Activated CD4-positive, CD25-positive, alpha-beta regulatory T cell treated with anti-CD3 and anti-CD28 coated beads, Interleukin-2, amount 50 U/mL, for 24 hours (primary cell): ENCODE data around the gene BLMH.

Experiments used
- ATAC-seq, 2 donors: fragments of 150-1000 bp; cut with Tn5 transposase; one replicate each; pipeline ENCODE4 v1.10.0; 2021; ENCODE audit warnings: mild to moderate bottlenecking in 1 of 2, moderate library complexity in 1 of 2

The BLMH gene, protein sequence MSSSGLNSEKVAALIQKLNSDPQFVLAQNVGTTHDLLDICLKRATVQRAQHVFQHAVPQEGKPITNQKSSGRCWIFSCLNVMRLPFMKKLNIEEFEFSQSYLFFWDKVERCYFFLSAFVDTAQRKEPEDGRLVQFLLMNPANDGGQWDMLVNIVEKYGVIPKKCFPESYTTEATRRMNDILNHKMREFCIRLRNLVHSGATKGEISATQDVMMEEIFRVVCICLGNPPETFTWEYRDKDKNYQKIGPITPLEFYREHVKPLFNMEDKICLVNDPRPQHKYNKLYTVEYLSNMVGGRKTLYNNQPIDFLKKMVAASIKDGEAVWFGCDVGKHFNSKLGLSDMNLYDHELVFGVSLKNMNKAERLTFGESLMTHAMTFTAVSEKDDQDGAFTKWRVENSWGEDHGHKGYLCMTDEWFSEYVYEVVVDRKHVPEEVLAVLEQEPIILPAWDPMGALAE

DNA sequence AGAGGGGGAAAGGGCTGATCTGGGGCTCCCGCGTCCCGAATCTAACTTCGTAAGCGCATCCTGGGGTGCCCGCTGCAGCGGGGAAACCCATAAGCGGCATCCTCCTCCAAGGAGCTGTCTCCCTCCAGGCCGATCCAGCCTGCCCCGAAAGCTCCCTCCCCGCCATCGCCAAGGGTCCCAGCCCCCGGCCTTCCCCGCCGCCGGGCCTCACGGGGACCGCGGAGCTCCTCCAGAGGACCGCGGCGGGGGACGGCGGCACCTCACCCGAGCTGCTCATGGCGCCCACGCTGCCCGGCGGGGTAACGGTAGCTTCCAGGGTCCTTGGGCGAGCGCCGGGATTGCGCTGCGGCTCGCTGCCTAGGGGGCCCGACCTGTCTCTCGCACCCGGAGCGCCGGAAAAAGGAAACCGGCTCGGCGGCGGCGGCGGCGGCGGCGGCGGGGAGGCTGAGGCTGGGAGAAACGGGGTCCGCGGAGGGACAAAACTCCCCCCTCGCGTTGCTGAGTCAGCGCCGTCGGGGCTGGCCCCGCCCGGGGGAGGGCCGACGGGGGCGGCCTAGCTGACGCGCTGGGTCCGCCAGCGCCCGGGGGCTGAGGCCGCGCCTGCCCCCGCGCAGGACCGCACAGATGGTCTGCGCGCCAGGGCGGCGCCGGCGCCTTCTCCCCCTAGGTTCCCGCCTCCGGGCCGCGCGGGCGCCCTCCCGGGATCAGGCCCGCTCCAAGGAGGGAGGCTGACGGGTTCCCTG, at the start of gene BLMH:
BLMH (minus strand) TSS at position 402 of the 743 bp plus-strand sequence; CDS start at position 277, 125 bp downstream.
- ATAC-seq = peak; percentile 76 to 81

DNA sequence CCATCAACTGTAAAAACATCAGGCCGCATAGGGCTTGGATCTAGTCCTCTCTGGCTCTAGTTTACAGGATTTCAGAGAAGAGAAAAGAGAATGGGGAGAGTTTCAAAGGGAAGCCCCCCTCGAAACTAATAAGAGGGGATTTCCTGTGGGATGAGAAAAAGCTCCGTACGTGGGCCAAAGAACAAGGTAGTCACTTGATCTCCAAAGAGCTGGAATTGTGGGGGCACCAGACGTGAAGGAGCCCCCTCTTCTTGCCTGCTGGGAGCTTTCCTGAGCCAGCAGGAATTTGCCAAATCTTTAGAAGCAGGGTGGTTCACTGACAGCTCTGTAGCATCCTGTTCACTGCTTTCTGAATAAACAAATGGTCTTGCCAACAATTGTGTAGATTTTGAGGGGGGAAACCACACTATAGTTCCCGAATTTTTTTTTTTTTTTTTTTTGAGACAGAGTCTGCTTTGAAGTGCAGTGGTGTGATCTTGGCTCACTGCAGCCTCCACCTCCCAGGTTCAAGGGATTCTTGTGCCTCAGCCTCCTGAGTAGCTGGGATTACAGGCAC, 49.1 kb upstream of the BLMH start:
- no peak for ATAC-seq

DNA sequence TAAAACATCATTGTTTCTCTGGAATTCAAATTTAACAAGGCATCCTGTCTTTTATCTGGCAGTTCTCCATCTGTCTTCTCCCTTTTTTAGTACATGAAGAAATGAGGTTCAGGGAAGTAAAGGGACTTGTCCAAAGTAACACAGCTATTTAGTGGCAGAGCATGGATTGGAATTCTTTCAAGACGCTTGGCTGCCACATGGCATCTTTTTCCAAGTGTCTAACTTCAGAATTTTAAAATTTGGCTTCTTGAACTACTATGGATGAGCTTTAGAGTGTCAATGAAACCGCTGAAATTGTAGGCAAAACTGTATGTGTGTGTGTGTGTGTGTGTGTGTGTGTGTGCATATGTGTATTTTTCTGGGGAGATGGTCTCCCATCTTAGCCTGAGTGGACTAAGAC, 47.3 kb upstream of the BLMH start:
- no peak for ATAC-seq

DNA sequence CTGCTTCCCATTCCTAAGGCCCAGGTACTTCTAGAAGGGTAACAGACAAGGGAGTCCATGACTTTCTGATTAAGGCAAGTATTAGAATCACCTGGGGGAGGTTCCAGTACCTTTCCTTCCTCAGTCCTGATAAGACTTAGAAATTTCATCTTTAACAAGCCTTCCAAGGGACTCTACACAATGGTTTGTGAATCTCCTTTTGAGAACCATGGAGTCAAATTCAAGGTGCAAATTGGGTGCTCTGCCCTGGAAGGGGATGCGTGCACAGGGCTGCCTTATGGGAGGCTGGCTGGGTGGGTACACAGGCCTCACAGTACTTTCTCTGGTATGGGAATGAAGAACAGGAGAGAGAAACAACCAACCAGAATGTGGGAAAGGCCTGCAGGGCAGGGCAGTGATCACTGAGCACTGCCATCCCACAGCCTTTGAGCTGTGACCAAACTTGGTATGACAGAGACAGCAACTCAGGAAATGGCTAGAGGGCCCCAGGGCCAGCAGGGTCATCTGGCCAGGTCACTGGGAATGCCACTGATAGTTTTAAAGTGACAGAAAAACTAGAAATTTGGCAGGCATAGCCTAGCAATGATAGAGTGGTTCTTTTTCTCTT, 45.8 kb upstream of the BLMH start:
- no peak for ATAC-seq

DNA sequence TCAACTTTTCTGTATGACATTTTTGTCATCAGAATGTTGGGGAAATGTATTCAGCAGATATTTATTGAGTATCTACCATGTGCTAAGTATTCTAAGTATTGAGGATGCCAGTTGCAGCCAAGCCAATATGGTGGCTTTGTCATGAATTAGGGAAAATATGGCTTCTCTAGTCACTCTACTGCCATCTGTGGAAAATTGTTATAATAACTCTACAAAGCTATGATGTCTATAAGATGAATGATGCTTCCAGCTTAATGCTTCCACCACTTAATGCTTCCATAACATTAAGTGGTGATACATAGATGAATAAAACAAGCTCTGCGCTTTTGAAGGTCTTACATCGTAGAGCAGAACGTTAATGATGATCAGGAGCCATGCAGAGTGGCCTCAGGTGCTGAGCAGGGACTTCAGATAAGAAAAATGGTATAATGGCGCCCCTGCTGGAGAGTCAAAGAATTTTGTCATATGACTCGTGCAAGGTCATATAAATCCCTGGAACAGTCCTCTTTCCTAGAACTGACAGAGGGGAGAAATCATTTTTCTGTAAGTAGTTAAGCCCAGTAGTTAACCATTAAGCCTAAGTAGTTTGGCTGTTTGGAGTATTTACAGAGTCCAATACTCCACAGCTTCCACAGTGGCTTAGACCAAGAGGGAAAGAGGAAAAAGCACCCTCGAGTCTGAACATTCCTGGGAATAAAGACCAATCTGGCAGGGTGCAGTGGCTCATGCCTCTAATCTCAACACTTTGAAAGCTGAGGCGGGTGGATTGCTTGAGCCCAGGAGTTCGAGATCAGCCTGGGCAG, 44.8 kb upstream of the BLMH start:
- ATAC-seq = no peak

DNA sequence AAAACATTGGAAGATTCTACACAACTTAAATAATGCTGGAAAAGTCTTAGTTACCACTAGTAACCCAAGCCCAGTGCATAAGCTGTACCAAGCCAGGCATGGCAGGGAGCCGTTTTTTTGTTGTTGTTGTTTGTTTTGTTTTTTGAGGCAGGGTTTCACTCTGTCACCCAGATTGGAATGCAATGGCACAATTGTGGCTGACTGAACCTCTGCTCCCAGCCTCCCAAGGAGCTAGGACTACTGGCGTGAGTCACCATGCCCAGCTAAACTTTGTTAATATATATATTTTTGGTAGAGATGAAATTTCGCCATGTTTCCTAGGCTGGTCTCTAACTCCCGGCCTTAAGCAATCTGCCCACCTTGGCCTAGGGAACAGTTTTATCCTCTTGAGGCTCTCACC, 42.7 kb upstream of the BLMH start:
- no peak for ATAC-seq

DNA sequence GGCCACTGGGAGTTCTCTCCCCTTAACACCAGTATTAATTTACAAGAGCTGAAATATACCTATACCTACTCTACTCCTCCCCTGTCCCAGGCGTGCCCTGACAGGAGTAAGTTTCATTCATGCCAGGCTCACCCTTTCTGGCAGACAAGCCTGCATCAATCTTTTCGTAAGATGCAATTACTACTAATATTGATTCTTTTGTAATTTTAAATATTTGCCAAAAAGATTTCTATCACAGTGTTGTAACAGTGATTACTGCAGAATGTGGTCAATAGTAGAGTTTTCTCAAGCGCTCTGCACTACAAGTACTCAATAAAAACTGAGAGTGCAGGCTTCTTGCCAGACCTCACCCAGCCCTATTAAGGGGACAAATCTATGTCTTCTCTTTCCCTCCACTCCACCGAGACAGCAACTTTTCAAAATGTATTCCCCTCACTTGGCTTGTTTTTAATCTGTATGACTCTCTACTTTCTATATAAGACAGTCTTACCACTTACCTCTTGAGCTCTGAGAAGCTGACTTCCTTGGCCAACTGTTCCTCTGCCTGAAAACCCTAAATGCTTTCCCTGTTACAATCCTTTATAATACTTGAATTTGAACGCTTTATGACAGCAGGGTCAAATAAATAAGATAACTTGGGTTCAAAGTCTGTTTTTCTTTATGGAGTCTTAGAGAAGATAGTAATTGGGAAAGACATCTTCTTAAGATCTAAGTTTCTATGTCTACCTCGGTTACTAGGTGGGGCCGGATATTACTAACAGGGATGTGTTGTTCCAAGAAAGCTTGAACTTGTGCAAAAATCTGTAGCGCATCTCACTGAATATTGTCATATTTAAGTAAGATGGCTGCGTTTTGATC, 42.0 kb upstream of the BLMH start, which contains the start of gene TMIGD1:
TMIGD1 (minus strand) TSS at position 555 of the 858 bp plus-strand sequence. CDS start 1,924 bp downstream, outside the sequence.
- ATAC-seq = no peak

DNA sequence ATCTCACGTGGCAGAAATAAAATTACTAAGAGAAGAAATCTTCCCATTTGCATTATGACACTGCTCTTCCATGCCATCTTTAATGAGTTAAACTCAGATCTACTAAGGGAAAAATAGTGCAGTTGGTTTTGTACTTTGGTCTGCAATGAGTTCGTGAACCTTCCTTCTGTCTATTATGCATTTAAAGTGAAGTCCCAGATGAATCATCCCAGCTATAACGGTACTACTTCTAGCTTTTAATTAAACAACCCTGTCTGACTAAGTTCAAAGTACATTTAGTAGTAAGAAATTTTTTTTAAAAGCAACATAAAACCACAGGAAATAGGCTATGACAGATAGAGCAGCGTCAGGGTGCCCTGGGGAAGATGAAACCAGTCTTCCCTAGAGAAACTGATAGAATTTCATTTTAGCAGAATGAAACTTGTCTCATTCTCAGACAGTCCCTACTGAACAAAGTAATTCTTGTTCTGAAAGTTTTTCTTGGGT, 40.4 kb upstream of the BLMH start:
- peak; percentile 93 to 96 for ATAC-seq

DNA sequence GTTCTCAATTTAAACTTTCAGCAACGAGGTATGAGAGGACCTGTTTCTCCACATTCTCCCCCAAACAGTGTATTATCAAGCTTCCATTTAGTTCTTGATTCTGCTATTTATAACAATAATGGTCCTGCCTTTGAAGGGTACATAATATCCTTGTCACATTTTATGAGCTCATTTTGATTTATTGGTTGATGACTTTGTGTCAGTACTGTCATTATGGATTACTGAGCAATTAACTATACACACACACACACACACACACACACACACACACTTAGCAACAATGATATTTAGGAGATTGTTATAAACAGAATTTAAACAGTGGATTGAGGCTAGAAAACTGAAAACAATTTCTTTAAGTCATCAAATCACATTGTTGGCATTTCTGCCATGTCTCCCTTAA, 35.1 kb upstream of the BLMH start:
- no peak for ATAC-seq

DNA sequence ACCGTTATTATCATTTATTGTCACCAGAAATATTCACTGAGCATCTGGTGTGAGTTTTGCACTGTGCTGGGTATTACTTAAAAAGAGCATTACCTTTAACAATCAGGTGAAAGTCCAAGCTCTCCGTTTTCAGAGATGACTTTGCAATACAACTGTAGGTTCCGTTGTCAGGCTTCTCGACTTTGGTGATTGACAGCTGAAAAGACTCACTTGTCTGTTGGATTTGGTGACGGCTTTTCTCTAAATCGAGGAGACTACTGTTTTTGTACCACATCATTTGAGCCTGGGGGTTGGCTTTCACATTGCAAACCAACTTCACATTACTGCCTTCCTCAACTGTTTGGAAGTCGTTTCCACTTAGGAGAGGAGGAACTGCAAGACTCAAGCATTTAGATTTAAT, 33.0 kb upstream of the BLMH start:
- ATAC-seq = no peak

DNA sequence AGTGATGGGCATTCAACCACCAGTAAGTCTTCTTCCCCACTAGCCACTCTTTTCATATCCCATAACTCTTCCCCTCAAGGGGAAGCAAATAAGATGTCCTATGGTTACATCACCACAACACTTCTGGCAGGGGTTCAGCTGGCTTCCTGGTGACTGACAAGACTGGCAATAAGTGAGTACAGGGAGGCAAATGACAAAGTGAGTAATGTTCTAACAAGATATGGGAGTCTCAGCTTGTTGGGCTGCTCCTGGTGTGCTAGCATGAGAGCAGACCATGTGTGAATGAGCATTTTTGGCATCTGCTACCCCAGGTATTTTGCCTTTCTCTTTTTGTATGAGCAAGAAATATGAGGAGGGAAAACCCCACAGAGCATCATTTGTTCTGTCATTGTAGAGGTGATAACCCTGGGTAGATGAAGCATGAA, 32.2 kb upstream of the BLMH start:
- ATAC-seq = peak; percentile 91 to 94

DNA sequence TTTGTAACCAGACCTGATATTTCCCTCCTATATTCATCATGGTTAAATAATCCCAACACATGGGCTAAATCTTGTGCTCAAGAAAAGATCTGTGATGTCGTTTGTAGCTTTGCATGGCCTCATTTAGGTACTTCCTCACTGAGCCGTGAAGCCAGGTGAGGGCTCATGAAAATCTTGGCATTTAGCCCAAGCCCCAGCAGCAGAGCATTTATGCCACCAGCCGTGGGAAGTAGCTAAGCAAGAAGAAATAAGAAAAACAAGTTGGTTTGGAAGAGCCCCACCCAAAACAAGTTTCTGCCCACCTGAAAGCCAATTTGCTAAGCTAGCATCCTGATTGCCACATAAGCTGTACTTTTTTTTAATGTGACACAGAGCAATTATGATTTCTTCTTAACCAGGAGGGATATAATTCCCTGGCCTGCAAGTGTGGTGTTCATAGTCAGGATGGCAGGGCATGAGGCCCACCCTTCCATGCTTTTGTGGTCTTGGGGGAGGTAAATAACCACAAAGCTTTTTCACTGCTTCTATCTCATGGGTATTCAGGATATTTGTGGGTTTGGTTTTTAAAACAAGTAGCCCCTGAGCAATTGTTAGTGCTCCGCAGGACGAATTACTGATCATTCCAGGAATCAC, 31.6 kb upstream of the BLMH start:
- ATAC-seq = no peak

DNA sequence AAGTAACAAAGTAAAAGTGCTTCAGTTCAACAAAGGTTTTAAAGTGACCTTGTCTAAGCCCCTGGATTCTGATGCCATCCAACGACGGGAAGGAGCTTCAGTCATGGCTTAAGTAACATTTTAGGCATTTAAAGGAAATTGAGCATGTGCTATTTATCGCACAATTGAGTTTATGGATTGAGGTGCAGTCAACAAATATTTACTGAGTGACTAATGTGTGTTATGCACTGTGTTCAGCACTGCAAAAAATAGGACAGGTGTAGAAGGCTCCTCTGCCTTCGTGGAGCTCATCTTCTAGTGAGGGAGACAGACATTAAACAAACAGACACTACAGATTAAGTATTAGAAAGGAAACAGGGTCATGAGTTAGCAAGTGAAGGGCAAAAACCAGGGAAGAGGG, 29.6 kb upstream of the BLMH start:
- no peak for ATAC-seq

DNA sequence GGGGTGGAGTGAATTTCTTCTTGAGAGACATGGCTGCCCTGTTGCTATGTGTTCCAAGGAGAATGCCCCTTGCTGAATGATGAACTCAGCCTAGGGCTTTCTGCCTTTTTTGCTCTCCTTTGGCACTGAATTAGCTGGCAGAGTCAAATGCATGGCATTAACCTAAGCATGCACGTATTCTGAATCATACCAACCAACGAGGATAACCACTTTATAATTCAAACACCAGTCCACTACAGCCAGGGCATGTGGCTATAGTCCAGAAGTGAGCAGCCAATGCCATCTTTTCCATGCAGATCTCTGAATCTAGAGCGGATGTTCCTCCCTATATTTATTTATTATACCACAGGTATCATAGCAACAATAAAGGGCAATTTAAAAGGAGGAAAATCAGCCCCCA, 26.4 kb upstream of the BLMH start:
- no peak for ATAC-seq

DNA sequence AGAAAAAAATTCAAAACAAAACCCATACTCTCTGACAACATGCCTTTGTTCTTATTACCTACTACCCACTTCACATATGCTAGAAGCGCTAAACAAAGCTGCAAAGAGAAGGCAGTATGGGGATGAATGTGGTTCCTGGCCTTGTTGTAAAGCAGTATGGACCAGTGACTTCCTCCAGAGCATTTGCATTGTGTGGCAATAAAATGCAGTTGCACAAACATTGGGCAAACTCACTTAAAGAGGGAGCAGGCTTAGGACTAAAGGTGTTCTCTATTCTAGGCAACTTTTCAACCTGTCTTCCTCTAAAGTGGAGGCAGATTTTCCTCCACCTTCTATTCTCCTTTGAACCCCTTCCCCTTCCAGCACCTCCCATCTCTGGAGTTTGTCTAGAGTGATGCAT, 25.0 kb upstream of the BLMH start:
- no peak for ATAC-seq

DNA sequence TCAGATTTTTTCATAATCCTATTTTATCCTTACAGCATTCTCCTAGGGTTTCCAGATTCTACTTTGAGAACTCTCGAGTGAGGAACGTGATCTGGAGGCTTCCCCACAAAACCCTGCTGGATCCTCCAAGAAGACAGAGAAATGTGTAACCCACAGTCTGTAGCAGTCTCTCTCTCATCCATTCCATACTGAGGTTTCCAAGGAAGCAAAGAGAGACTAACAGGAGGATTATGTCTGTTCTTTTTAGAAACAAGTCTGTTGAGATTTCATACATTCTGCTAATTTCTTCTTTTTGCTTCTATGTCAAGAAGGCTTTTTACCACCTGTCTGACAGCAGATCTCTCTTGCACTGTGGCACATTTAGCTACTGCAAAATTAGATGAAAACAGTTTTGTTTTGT, 23.4 kb upstream of the BLMH start:
- ATAC-seq = no peak

DNA sequence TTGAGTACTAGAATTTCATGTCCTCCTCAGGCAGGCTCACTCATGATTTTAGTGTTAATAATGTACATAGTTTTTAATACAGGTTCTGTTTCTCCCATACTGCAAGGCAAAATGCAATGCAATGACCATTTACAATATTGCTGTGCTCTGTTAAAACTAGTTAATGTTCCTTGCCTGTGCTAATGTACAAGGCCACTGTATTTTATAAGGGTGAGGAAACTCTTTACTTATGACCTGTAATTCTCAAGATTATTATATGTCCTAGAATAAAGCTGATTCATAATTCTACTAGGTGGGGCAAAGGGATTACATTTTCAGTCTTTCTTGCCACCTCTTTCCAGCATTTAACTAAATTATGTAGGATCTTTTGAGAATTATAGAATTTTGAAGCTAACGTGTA, 22.7 kb upstream of the BLMH start:
- no peak for ATAC-seq

DNA sequence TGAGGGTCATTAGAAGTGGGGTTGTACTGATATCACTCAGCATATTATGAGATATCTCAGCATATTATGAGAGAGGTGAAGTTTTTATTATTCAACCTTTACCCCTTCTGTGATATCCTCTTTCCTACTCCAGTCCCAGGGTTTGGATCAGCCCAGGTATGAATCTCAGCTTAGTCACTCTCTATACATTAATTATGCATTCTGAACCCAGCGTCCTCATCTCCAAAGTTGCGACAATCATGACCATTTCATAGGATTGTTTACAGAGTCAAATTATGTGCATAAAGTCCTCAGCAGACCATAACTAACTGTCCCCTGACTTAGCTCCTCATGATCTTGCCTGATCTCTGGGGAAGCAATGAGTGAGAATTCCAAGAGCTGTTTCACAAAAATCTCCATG, 20.5 kb upstream of the BLMH start:
- no peak for ATAC-seq

DNA sequence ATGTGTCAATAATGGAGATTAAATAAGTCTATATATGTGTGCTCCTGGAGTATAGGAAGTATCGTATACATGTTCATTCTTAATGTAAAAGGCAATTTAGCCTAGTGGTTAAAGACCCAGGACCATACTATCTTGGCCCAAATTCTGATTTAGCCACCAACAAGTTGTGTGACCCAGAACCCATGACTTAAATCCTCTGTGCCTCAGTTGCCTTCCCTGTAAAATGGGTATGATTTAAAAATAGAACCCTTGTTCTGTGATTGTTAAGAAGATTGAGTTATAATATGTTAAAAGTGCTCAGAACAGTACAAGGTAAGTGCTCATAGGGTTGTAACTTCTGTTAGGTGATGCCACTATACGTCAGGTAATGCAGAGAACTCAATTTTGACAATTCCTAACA, 18.8 kb upstream of the BLMH start:
- no peak for ATAC-seq

DNA sequence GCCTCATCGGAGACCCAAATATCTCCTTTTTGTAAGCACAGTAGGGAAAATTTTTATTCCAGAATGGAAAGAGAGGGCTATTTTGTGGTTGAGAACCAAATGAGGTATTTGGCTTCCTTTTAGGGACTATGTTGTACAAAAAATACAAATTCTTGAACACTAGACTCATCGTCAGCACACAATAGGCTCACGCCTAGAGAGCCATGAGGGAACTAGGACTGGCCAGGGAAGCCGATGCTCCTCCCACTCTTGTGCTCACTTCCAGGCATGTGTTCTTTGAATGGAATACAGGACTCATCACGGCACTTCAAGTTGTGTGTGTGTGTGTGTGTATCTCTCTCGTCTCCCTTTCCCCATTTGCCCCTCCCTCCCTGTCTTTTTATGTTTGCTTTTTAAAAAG, 17.8 kb upstream of the BLMH start:
- ATAC-seq = no peak

DNA sequence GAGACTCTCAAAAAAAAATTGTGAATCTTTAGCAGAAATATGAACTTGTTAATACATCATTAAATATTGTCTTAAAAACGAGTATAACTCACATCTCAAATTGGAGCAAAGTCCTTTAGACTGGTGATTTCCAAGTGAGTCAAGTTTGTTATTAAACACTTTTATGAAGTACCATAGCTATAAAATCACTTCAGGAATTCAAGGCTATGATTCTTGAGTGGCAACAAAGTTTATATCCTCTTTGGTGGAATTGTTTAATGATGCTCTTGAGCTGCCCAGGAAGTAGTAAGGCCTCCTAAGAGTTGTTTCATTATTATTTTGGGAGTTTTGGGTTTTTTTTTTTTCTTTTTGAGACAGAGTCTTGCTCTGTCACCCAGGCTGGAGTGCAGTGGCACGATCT, 16.7 kb upstream of the BLMH start:
- ATAC-seq = no peak
